Omental fat pad (tissue), 4 donors: ENCODE measurements around the gene MRPS10. TPM values are rescaled to one million over a fixed set of nuclear protein-coding genes. Genes with fewer than 3 reads are reported as not detected.

Source experiments
- ATAC-seq: fragments of 150-250 bp; one replicate; pipeline ENCODE4 v1.9.1; 2016; ENCODE audit warnings: mild to moderate bottlenecking, moderate library complexity; ENCODE audit not compliant: low FRiP score
- DNase-seq: peaks from one replicate; pipeline ENCODE4 v3.0.0-alpha.2; 2019; ENCODE audit warnings: low spot score
- total RNA-seq, 4 donors: library from RNA; depleted of rRNA; stranded (reverse); fragments of >200 nt; gene quantifications; one replicate each; pipeline ENCODE4 v1.1.0, GENCODE V29; 2016
- TF ChIP-seq, protein P1 (sequence below), 3 donors: fragments of 450-650 bp; IDR thresholded peaks; one replicate each; pipeline ENCODE4 v1.5.1; 2016 to 2017; ENCODE audit warnings: antibody characterized with exemption in 3 of 3, mild to moderate bottlenecking in 3 of 3, moderate library complexity in 2 of 3

Gene MRPS10
- total RNA-seq, 4 donors from 2014 or later, result 21.4 to 38.0 (median 27.2) TPM

DNA sequence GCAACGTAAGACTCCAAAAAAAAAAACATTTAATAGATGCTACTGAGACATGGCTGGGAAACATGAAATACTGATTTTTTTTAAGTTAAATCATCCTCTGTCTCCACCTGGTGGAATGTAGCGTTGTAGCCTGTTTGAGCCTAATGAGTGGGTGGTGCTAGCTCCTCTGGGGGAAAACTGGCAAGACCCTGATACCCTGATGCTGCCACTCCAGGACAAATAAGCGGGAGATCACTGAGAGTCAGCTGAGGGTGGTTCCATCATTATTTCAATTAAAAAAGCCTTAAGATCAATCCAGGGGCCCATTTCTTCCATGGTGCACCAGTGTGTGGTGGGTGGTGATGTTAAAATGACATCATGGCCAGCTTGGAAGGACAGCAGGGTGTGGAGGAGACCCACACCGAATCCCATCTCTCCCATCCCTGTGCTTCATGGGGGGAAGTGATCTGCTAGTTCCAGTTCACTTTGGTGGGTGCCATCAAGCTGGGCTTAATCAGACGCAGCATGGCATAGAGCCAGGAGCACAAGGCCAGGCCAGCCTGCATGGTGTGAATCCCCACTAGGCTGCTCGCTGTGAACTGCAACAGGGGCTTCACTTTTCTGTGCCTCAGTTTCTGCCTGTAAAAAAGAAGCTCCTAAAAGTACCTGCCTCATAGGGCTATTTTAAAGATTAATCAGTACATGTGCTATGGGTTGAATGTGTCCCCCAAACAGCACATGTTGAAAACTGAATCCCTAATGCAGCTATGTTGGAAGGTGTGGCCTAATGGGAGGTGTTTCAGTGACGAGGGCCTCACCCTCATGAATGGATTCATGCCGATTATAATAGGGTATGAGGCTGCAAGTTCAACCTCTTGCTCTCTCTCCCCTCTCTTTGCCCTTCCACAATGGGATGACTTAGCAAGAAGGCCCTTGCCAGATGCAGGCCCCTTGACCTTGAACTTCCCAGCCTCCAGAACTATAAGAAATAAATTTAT is 13.0 kb upstream of the MRPS10 start:
- ATAC-seq (no peak), DNase-seq (no peak)
- TF ChIP-seq, protein P1, sequence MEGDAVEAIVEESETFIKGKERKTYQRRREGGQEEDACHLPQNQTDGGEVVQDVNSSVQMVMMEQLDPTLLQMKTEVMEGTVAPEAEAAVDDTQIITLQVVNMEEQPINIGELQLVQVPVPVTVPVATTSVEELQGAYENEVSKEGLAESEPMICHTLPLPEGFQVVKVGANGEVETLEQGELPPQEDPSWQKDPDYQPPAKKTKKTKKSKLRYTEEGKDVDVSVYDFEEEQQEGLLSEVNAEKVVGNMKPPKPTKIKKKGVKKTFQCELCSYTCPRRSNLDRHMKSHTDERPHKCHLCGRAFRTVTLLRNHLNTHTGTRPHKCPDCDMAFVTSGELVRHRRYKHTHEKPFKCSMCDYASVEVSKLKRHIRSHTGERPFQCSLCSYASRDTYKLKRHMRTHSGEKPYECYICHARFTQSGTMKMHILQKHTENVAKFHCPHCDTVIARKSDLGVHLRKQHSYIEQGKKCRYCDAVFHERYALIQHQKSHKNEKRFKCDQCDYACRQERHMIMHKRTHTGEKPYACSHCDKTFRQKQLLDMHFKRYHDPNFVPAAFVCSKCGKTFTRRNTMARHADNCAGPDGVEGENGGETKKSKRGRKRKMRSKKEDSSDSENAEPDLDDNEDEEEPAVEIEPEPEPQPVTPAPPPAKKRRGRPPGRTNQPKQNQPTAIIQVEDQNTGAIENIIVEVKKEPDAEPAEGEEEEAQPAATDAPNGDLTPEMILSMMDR (IDR thresholded peaks at IDR 0.05), result no peak

DNA sequence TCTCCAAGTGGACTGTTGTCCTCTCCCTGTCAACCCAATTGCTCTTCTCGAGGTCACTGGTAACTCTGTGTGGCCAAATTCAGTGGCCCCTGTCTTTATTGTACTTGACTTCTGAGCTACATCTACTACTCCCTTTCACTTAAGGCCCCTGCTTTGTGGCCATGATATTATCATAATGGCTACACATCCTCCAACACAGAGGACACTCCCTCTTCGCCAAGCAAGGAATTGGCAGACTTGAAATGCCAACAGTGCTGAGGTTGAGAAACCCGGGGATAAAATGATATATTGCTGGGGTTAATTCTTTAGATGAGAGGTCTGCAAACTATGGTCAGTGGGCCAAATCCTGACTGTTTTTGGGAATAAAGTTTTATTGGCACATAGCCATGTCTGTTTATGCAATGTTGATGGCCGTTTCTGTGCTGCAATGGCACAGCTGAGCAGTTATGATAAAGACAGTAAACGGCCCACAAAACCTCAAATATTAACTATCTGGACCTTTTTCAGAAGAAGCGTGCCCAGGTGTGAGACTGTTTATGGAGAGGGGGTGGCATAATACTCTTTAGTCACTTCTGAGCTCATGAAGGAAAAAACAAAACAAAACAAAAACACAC is 12.0 kb upstream of the MRPS10 start:
- DNase-seq (no peak), ATAC-seq (no peak)
- TF ChIP-seq, protein P1 (IDR thresholded peaks at IDR 0.05), result no peak

DNA sequence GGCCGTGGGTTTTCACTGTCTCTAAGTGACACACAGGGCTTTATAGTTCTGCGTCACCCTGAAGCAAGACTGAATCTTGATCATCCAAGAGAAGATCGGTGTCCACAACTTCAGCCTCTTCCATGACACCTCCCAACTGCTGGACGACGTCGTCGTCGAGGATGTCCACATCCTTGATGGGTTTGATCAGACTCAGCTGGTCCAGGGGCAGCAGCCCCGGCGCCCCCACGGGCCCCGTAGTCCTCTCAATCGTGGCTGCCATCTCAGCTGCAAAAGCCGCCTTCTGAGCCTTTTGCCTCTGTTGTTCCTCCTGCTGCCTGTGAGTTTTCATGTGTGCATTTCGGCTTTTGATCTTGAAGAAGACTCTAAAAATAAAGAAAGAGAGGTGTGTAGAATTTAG is 10.6 kb upstream of the MRPS10 start:
- no peak for DNase-seq
- TF ChIP-seq, protein P1 (IDR thresholded peaks at IDR 0.05), result no peak
- no peak for ATAC-seq

DNA sequence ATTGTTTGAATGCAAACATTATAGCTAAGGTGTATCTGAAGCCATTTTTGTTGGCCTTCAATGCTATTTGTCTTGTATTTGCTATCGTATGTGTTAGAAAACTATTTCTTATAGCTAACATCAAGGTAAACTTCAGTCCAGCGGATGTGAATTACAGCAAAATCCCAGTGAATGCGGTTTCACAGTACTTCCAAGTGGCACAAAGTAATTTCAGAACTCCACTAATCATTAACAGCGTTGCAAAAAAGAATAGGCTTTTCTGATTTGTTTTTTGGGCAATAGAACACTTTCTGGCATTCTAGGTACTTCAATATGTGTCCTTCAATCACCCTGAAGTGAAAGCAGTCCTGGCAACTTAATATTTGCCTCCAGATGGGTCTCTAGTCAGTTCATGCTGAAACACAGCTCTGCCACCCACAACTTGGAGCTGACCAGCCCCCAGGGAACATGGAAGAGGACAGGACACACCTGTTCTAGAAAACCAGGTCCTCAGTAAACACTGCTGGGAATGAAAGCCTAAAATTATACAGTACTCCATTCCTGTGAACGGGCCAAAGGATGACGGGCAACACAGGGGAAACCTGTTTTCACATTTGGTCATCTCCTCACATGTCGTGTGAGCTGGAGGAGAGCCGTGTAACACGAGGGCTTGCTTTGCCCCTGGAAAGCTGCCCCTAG is 9.7 kb upstream of the MRPS10 start:
- TF ChIP-seq, protein P1 (IDR thresholded peaks at IDR 0.05), result no peak
- DNase-seq (no peak), ATAC-seq (no peak)

DNA sequence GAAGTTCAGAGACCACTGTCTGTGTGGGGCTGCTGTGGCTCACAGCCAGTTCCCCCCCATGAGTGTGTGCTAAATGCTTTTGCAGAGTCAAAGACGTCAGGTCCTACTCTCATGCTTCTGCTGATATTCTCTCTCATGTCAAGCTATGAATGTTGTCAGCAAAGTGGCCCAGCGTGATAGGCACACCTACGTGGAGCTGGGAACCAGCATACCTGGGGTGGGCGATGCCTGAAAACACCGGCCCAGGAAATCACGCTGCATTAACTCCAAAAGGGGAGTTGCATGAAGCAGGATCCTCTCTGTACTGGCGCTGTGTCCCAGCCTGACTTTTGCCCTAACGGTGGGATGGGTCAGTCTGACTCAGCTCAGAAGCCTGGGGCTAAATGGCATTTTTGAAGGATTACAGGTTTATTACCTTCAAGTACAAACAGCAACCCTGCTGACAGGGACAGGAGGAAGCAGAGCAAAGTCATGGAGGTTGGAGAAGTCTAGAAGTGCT is 9.0 kb upstream of the MRPS10 start:
- ATAC-seq (no peak), DNase-seq (no peak)
- TF ChIP-seq, protein P1 (IDR thresholded peaks at IDR 0.05), result no peak

DNA sequence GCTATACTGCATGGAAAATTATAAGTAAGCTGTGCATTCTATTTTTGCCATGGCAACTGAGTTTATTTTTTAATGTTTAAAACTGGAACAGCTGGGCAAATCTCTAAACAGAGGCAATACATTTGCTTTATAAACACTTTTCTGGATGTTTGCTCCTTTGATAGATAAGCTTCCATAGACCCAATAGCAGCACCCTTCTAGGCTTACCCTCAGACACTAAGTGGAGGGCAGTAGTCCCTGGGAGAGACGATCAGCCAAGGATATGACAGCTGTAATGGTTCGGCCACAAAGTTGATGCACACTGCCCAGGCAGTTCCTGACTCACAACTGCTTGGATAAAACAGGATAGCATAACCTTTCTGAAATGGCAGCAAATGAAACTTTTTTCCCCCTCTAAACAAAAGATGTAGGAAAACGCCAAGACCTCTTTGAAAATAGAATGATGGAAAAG is 8.5 kb upstream of the MRPS10 start:
- DNase-seq (no peak), ATAC-seq (no peak)
- TF ChIP-seq, protein P1 (IDR thresholded peaks at IDR 0.05), result no peak
